Measurements from ENCODE around the gene ZP2. TPM values are rescaled to one million over a fixed set of nuclear protein-coding genes. Genes with fewer than 3 reads are reported as not detected.

ZP2 gene
- total and polyA plus RNA-seq, 2 of the 4 experiments (the other 2 are of a cell fraction) = not detected

GRCh38 chr16:21253470-21253869 lies 42.1 kb upstream of the ZP2 start:
- Histone ChIP-seq H4K8ac (ENCODE audit: low read depth in 2 of 2, low read length in 2 of 2) (no peak overlapping the region), H2AK9ac (replicated peaks; ENCODE audit: low read depth, low read length, poor library complexity) (no peak overlapping the region), H3K4me3 (ENCODE audit: insufficient read depth, low read depth, low read length) (no peak overlapping the region), H3K14ac (replicated peaks; ENCODE audit: low read depth, low read length) (no peak overlapping the region), H4K91ac (ENCODE audit: insufficient read depth, low read depth, low read length) (no peak overlapping the region), H2AK5ac (ENCODE audit: low read depth, low read length) (no peak overlapping the region), H3K4me2 (ENCODE audit: low read depth, low read length) (no peak overlapping the region), H2AFZ (replicated peaks; ENCODE audit: low read length, poor library complexity) (no peak overlapping the region), H3K36me3 (ENCODE audit: control insufficient read depth, insufficient read depth, low read length) (no peaks in the 10 kb centered on the region), H3K56ac (ENCODE audit: extremely low read depth, insufficient read depth, low read length) (no peak overlapping the region), H3K27me3 (ENCODE audit: control insufficient read depth, insufficient read depth, low read length) (peaks cover 25% of the 10 kb centered on the region), H2BK15ac (ENCODE audit: low read depth, low read length) (no peak overlapping the region), H4K5ac (ENCODE audit: low read depth, low read length) (no peak overlapping the region), H3K9me1 (ENCODE audit: insufficient read depth, low read length) (no peaks in the 10 kb centered on the region), H4K20me1 (ENCODE audit: insufficient read depth, low read length) (no peaks in the 10 kb centered on the region), H2BK5ac (ENCODE audit: low read depth, low read length, poor library complexity, severe bottlenecking) (no peak overlapping the region), H2BK20ac (ENCODE audit: low read depth, low read length) (no peak overlapping the region), H3K9ac (ENCODE audit: low read depth, low read length) (no peak overlapping the region), H3K23ac (ENCODE audit: low read depth, low read length) (no peak overlapping the region), H3K27ac (ENCODE audit: insufficient read depth, low read length) (no peak overlapping the region), H3K9me3 (ENCODE audit: control insufficient read depth, insufficient read depth, low read length) (no peaks in the 10 kb centered on the region; the same call in 1 of the 2 replicates), H3K4me1 (ENCODE audit: control insufficient read depth, insufficient read depth, low read length) (no peaks in the 10 kb centered on the region), H3K4ac (ENCODE audit: low read depth, low read length) (no peak overlapping the region), H2BK120ac (ENCODE audit: low read depth, low read length) (no peak overlapping the region), H3K18ac (ENCODE audit: low read depth, low read length) (no peak overlapping the region), H3K79me1 (ENCODE audit: low read depth in 1 of 2, low read length in 2 of 2) (no peaks in the 10 kb centered on the region)
- dilution Hi-C loops (cut with HindIII; ENCODE audit: low sequenced_read_pairs, unreplicated experiment) = no loop called here
- TF ChIP-seq MAZ (IDR thresholded peaks at IDR 0.05; ENCODE audit: borderline replicate concordance, low read depth, low read length) = no peak
- TF ChIP-seq MAFK (IDR thresholded peaks at IDR 0.05; ENCODE audit: low read depth, low read length) = no peak
- TF ChIP-seq, protein P1, sequence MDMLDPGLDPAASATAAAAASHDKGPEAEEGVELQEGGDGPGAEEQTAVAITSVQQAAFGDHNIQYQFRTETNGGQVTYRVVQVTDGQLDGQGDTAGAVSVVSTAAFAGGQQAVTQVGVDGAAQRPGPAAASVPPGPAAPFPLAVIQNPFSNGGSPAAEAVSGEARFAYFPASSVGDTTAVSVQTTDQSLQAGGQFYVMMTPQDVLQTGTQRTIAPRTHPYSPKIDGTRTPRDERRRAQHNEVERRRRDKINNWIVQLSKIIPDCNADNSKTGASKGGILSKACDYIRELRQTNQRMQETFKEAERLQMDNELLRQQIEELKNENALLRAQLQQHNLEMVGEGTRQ (IDR thresholded peaks at IDR 0.05; ENCODE audit: low read depth, low read length) = no peak
- no peak for TF ChIP-seq POLR2A (IDR thresholded peaks at IDR 0.05; ENCODE audit: low read depth, low read length)
- TF ChIP-seq RFX5 (IDR thresholded peaks at IDR 0.05; ENCODE audit: low read depth, low read length) = no peak
- TF ChIP-seq RCOR1 (IDR thresholded peaks at IDR 0.05; ENCODE audit: insufficient replicate concordance, low read length) = no peak
- no peak for TF ChIP-seq FOS (IDR thresholded peaks at IDR 0.05; ENCODE audit: low read depth, low read length)
- no peak for TF ChIP-seq SMC3 (IDR thresholded peaks at IDR 0.05; ENCODE audit: low read depth, low read length)
- no peak for TF ChIP-seq CHD1 (IDR thresholded peaks at IDR 0.05; ENCODE audit: low read depth, low read length)
- no peak for TF ChIP-seq RAD21 (IDR thresholded peaks at IDR 0.05; ENCODE audit: low read length)
- TF ChIP-seq CTCF (conservative IDR thresholded peaks at IDR 0.05; ENCODE audit: low read depth, low read length) = no peak
- TF ChIP-seq, protein P2, sequence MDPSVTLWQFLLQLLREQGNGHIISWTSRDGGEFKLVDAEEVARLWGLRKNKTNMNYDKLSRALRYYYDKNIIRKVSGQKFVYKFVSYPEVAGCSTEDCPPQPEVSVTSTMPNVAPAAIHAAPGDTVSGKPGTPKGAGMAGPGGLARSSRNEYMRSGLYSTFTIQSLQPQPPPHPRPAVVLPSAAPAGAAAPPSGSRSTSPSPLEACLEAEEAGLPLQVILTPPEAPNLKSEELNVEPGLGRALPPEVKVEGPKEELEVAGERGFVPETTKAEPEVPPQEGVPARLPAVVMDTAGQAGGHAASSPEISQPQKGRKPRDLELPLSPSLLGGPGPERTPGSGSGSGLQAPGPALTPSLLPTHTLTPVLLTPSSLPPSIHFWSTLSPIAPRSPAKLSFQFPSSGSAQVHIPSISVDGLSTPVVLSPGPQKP (IDR thresholded peaks at IDR 0.05; ENCODE audit: borderline replicate concordance, low read depth, low read length) = no peak
- TF ChIP-seq CEBPB (IDR thresholded peaks at IDR 0.05; ENCODE audit: low read depth, low read length) = no peak
- TF ChIP-seq NFE2L2 (IDR thresholded peaks at IDR 0.05; ENCODE audit: low read depth, low read length) = no peak
- CTCF ChIA-PET = no interaction called here
- no CpG with 5 or more reads among the region's 3 CpGs for WGBS, 2 experiments (ENCODE audit: extremely low coverage in 2 of 2, insufficient read length in 1 of 2)
- ATAC-seq (ENCODE audit: low read depth) = no peak
- BruUV-seq (replicated peaks) = no TSS peak
- in situ Hi-C loops (cut with MboI; ENCODE audit: low sequenced_read_pairs) = no loop called here
- DNase-seq = no peak
- intact Hi-C loops (cut with micrococcal nuclease) = no loop called here
- POLR2A ChIA-PET (ENCODE audit: unreplicated experiment) = no interaction called here
